T-helper 2 cell (primary cell): ENCODE measurements around the gene TRPT1.

ENCODE experiments used
- DNase-seq, 5 experiments: peaks; one replicate each; pipeline versions ENCODE4 v3.0.0 to v3.0.0-alpha.2; 2012 to 2022

The TRPT1 gene

GRCh38 chr11:64207256-64208085 is 18.5 kb downstream of the TRPT1 start:
- peak in 4 of 5 experiments; percentile 54 to 92 (median 68) for DNase-seq

GRCh38 chr11:64206457-64207255 is 19.3 kb downstream of the TRPT1 start, which contains the start of gene FERMT3:
Gene FERMT3, plus strand, starts transcription at chr11:64206721. Its CDS starts 644 bp downstream, at chr11:64207365.
- DNase-seq = peak in 4 of 5 experiments; percentile 53 to 93 (median 62)

- peak; percentile 53 to 86 (median 68) for DNase-seq
Observed at GRCh38 chr11:64204464-64204989, 21.5 kb downstream of the TRPT1 start.

GRCh38 chr11:64204080-64204440 is 21.9 kb downstream of the TRPT1 start:
- no peak for DNase-seq

- no peak for DNase-seq
Observed at GRCh38 chr11:64203421-64204079, 22.4 kb downstream of the TRPT1 start.

- DNase-seq = no peak
Observed at GRCh38 chr11:64202992-64203391, 23.0 kb downstream of the TRPT1 start.

GRCh38 chr11:64201543-64201942 is 24.4 kb downstream of the TRPT1 start:
- no peak for DNase-seq

- DNase-seq = no peak
Observed at GRCh38 chr11:64198511-64198910, 27.5 kb downstream of the TRPT1 start.

- no peak for DNase-seq
Observed at GRCh38 chr11:64196626-64197025, 29.4 kb downstream of the TRPT1 start.

GRCh38 chr11:64192434-64192833 is 33.6 kb downstream of the TRPT1 start:
- DNase-seq = no peak

GRCh38 chr11:64186492-64187165 is 39.4 kb downstream of the TRPT1 start:
- peak in 2 of 5 experiments; percentile 22 to 73 for DNase-seq

GRCh38 chr11:64185693-64186491 is 40.1 kb downstream of the TRPT1 start, which contains the start of gene STIP1:
Gene STIP1, plus strand, starts transcription at chr11:64186171. Its CDS starts 91 bp downstream, at chr11:64186262.
- peak; percentile 97 to 100 (median 99) for DNase-seq

- DNase-seq = no peak
Observed at GRCh38 chr11:64185175-64185692, 40.8 kb downstream of the TRPT1 start.

GRCh38 chr11:64183890-64184289 is 42.1 kb downstream of the TRPT1 start:
- DNase-seq = no peak

GRCh38 chr11:64181506-64182411 is 44.2 kb downstream of the TRPT1 start:
- no peak for DNase-seq

GRCh38 chr11:64180891-64181290 is 45.1 kb downstream of the TRPT1 start:
- no peak for DNase-seq

GRCh38 chr11:64178951-64179639 is 46.9 kb downstream of the TRPT1 start:
- DNase-seq = no peak

GRCh38 chr11:64178203-64178602 is 47.8 kb downstream of the TRPT1 start:
- DNase-seq = no peak

- DNase-seq = peak in 1 of 5 experiments; percentile 49
Observed at GRCh38 chr11:64176751-64177150, 49.2 kb downstream of the TRPT1 start.
